CD4-positive, alpha-beta T cell treated with Interleukin-10 for 1 hour (primary cell): ENCODE results near the gene BLOC1S5.
"Not testable (repeated sequence)": the region's sequence is repeated elsewhere in the genome, so short reads cannot be mapped to it uniquely, and the experiment has no call there.

ENCODE experiments used
- DNase-seq: peaks from one replicate; pipeline ENCODE4 v3.0.0-alpha.2; 2020

BLOC1S5 gene

GRCh38 chr6:7992002-7992815 is 72.0 kb downstream of the BLOC1S5 start:
- DNase-seq = no peak

GRCh38 chr6:7991536-7991935 is 72.7 kb downstream of the BLOC1S5 start:
- DNase-seq = no peak

- DNase-seq = no peak
Measured at GRCh38 chr6:7986219-7986618, 78.0 kb downstream of the BLOC1S5 start.

- DNase-seq = not testable (repeated sequence)
Measured at GRCh38 chr6:7983967-7984366, 80.2 kb downstream of the BLOC1S5 start.

DNA sequence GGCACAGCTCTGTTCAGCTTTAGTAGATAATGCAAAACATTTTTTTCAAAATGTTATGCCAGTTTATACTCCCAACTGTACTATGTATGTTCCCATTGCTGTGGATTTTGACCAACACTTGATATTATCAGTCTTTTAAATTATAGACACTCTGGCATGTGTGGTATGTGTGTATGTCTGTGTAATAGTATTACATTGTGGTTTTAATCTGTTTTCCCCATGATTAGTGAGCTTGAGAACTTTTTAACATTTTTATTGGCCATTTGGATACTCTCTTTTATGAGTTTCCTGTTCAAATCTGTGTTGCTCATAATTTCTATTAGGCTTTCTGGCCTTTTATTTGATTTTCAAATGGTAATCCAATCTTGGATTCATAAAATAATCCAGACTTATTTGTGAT is 84.4 kb downstream of the BLOC1S5 start:
- DNase-seq = no peak

DNA sequence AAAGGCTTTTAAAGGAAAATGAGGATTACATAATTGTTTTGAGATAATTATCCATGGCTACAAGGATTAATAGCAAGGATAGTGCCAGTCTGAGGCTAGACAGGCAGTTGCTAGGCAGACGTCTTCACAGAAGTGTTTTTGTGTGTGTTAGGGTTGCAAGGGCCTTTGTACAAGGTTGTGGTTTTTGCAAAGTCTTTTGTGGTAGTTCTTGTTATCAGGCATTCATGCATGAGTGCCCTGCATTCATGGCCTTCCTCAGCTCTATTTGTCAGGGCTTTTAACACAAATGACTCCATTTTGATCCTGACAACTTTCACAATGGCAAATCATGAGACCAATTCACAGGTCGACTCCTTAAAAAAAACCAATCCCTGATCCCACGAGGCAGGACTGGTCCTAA is 85.5 kb downstream of the BLOC1S5 start:
- no peak for DNase-seq

DNA sequence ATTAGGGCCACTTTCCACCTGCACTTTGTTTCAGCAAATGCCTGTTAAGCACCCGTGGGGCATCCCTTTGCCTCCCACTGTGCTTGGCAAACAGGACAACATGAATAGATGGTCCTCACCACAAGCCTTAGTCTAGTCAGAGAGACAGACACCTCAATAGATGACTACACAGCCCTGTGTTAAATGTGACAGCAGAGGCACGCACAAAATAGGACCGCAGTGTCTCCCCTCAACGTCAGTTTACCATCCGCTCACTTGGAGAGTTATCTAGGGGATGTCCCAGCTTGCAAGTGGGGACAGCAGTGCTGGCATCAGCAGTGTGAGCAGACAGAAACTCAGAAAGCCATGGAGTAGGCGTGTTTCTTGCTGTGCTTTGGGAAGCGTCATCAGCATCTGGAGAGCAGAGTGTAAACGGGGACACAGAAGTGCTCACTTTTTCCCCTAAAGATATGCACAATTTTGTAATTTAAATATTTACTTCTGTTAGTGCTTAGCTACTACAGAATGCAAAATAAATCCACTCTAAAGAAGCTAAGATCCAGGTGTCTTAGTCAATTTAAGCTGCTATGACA is 87.6 kb downstream of the BLOC1S5 start:
- no peak for DNase-seq

DNA sequence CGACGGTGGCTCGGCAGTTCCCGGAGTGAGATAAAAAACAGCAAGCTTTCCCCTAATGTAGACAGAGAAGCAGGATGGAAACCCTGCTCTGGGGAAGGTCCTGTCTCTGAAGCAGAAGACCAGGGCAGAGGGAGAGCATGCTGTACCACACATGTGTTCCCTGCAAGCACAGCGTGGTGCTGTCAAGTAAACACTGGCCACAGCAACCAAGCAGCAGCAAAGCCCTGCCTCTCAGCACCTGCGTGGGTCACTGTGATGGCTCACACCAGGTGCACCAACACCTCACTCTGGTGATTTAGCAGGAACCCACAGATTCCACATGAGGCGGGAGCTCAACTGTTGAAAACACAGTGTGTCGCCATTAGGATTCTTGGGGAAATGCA is 88.4 kb downstream of the BLOC1S5 start:
- DNase-seq = no peak

DNA sequence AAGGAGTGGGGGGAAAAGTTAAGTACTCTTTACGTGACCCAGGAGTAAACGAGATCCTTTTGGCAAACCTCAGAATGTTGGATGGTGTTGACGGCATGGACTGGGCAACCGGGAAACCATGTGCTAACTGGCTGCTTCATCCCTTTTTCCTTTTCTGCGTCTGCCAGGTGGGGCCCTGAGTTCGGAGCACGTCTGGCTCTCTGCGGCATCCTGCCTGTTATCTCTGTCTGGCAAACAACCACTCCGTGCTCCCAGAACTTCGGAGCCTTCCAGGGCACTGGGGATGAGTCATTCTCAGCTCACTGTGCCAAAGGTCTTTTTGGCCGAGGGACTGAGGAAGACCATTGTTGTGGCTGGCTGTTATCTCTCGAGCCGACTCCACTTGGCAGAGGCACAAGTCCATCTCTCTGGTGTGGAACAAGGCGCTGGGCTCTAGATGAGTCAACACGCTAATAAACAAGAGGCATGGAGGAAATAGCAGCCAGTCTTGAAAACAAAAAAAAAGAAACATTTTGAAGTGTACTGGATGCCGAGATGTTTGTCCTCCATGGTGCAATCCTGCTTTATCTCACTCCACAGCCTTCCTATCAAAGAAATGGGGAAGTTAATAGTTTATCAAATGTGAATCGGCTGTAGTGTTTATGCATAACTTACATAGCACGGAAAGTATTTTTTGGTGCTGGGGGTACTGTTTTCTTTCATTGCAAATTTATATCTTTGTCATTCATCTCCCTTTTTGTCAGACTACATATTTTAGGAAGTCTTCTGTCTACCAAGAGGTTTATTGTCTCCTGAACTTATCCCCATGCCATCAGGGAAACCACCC is 89.0 kb downstream of the BLOC1S5 start:
- no peak for DNase-seq

DNA sequence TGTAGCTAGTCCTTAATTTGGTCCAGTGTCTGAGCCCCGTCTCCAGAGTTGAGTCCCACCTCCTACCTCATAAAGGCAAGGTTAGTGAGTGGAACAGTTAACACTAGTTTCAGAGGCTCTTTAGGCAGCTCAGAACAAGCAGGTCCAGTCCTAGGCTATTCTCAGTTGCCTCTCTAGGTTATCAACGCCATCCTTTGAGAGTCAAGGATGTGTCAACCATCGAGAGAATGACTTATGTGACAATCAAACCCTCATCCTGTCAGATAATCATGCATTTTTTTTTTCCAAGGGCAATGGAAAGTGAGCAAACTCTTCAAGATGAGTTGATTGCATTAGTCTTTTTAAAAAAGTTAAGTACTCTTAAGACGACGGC is 89.6 kb downstream of the BLOC1S5 start:
- no peak for DNase-seq

DNA sequence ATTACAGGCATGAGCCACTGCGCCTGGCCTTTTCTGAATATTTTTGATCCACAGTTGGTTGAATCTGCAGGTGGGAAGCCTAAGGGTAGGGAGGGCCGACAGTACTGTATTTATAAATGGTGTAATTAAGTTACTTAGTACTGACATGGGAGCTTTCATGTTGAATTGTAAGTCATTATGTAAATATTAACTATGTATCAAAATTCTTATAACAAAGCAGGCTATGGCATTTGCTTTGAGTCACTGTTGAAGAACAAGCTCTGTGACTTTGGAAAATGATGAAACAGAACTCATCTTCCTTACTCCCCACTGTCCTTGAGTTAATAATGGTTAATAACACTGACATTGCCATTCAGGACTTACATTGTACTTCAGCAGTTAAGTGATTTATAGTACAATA is 90.6 kb downstream of the BLOC1S5 start:
- no peak for DNase-seq

DNA sequence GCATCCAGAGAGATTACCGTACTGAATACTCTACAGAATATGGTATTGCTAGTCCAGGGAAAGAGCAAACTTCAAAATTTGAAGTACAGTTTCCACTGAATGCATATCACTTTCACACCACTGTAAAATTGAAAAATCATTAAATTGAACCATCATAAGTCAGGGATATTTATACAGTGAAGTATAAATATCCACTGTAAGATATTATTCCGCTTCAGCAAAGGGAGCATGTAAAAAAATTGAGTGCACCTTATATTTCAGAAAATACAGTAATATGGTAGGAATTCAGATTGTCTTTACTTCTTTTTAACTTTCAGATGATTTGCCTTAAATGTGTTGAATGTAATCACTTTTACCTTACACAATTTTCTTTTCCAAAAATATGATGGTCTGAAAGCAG is 92.7 kb downstream of the BLOC1S5 start:
- no peak for DNase-seq

- no peak for DNase-seq
Measured at GRCh38 chr6:7970616-7971015, 93.6 kb downstream of the BLOC1S5 start.
